DND-41 (cell line): ENCODE results near the gene NRIP1.

ENCODE experiments used
- ATAC-seq: fragments of 200-7000 bp; cut with Tn5 transposase; 3 replicates; pipeline ENCODE4 v1.9.1; 2021; ENCODE audit warnings: low read depth; ENCODE audit not compliant: insufficient read depth
- DNase-seq: peaks from one replicate; pipeline ENCODE4 v3.0.0-alpha.2; 2020
- H2AFZ ChIP-seq: 2 replicates; pipeline ENCODE4 v1.6.0; 2012; ENCODE audit warnings: low read depth, low read length
- H3K27ac ChIP-seq: 2 replicates; pipeline ENCODE4 v1.5.1; 2012; ENCODE audit warnings: low read length, inconsistent platforms
- H3K27me3 ChIP-seq: fragments of 200-600 bp; sonication (generic); 2 replicates; pipeline ENCODE4 v1.6.0; 2012; ENCODE audit warnings: low read length, mild to moderate bottlenecking, inconsistent platforms; ENCODE audit not compliant: insufficient read depth, poor library complexity
- H3K36me3 ChIP-seq: 2 replicates; pipeline ENCODE4 v1.5.1; 2012; ENCODE audit warnings: low read length, inconsistent platforms; ENCODE audit not compliant: insufficient read depth
- H3K4me1 ChIP-seq: 2 replicates; pipeline ENCODE4 v1.5.1; 2012; ENCODE audit warnings: mild to moderate bottlenecking, low read length; ENCODE audit not compliant: insufficient read depth
- H3K4me2 ChIP-seq: 2 replicates; pipeline ENCODE4 v1.6.0; 2012; ENCODE audit warnings: mild to moderate bottlenecking, moderate library complexity, low read length, inconsistent platforms; ENCODE audit not compliant: insufficient read depth
- H3K4me3 ChIP-seq, 2 experiments: fragments of 200-600 bp in 1 of 2; shearing (Covaris generic) in 1 of 2; 2 replicates each; pipeline ENCODE4 v1.5.1; 2012 to 2016; ENCODE audit warnings: inconsistent platforms in 2 of 2, low read length in 2 of 2, mild to moderate bottlenecking in 2 of 2, low read depth in 1 of 2, moderate library complexity in 1 of 2
- H3K79me2 ChIP-seq: 2 replicates; pipeline ENCODE4 v1.6.0; 2012; ENCODE audit warnings: low read length, inconsistent platforms; ENCODE audit not compliant: insufficient read depth
- H3K9ac ChIP-seq: 2 replicates; pipeline ENCODE4 v1.6.0; 2012; ENCODE audit warnings: low read depth, mild to moderate bottlenecking, inconsistent platforms, low read length, moderate library complexity
- H3K9me3 ChIP-seq: 2 replicates; pipeline ENCODE4 v1.5.1; 2012; ENCODE audit warnings: low read length, moderate library complexity, mild to moderate bottlenecking, inconsistent platforms; ENCODE audit not compliant: insufficient read depth, severe bottlenecking
- H4K20me1 ChIP-seq: 2 replicates; pipeline ENCODE4 v1.6.0; 2012; ENCODE audit warnings: low read length; ENCODE audit not compliant: insufficient read depth
- EZH2 ChIP-seq: IDR thresholded peaks from 3 replicates; pipeline ENCODE4 v1.6.1; 2012; ENCODE audit warnings: borderline replicate concordance, low read depth, mild to moderate bottlenecking, moderate library complexity, low read length, inconsistent platforms; ENCODE audit not compliant: severe bottlenecking
- TF ChIP-seq, protein P1 (sequence below): IDR thresholded peaks from 2 replicates; pipeline ENCODE4 v1.5.1; 2012; ENCODE audit warnings: borderline replicate concordance, low read length, moderate library complexity, mild to moderate bottlenecking; ENCODE audit not compliant: poor library complexity, severe bottlenecking; ENCODE audit errors: extremely low read depth

Gene NRIP1

DNA sequence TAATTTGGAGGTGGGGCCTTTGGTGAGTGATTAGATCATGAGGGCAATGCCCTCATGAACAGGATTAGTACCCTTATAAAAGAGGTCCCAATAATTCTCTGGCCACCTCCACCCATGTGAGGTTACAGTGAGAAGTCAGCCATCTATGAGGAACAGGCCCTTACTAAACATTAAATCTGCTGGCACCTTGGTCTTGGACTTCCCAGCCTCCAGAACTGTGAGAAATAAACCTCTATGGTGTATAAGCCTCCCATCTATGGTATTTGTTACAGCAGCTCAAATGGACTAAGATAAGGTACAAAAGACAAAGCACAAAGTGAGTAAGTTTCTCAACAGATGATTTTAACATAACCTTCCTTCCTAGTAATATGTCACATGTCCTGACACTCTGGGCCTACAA, 22.3 kb downstream of the NRIP1 start:
- ATAC-seq (no peak), DNase-seq (no peak)
- Histone ChIP-seq H2AFZ (no peak overlapping the region), H3K79me2 (peaks cover 85% of the 10 kb centered on the region), H4K20me1 (peaks cover 25% of the 10 kb centered on the region; the same call in 1 of the 2 replicates), H3K27me3 (no peaks in the 10 kb centered on the region), H3K9ac (no peak overlapping the region), H3K36me3 (peaks cover 13% of the 10 kb centered on the region), H3K4me1 (no peaks in the 10 kb centered on the region), H3K27ac (no peak overlapping the region), H3K4me2 (no peak overlapping the region), H3K4me3 (no peak overlapping the region), H3K9me3 (no peaks in the 10 kb centered on the region)
- TF ChIP-seq, protein P1, sequence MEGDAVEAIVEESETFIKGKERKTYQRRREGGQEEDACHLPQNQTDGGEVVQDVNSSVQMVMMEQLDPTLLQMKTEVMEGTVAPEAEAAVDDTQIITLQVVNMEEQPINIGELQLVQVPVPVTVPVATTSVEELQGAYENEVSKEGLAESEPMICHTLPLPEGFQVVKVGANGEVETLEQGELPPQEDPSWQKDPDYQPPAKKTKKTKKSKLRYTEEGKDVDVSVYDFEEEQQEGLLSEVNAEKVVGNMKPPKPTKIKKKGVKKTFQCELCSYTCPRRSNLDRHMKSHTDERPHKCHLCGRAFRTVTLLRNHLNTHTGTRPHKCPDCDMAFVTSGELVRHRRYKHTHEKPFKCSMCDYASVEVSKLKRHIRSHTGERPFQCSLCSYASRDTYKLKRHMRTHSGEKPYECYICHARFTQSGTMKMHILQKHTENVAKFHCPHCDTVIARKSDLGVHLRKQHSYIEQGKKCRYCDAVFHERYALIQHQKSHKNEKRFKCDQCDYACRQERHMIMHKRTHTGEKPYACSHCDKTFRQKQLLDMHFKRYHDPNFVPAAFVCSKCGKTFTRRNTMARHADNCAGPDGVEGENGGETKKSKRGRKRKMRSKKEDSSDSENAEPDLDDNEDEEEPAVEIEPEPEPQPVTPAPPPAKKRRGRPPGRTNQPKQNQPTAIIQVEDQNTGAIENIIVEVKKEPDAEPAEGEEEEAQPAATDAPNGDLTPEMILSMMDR, result no peak

DNA sequence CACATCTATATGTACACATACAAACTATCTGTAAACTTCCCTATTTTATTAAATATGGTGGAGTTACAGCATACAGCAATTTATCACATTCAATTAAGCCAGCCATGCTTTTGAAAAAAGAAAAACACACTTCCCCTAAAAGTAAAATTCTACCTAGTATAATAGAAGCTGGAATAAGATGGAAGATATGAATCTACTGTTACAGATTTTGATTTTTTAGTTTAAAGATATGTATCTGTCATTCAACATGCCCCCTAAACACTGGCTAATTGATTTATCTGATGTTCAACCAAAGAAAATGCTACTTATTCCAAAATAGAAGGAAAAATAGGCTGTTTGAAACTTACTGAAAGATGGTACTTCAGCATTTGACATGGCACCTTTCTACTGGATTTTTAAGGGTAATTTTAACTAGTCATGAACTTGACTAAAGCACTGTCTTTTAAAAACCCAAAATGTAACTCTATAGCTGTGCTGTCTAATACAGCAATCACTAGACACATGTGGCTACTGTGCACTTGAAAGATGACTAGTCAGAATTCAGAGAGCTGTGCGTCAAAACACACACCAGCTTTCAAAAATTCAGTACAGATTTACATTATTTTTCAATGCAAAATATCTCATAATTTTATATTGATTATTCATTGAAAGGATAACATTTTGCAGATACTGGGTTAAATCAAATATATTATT, 25.0 kb downstream of the NRIP1 start:
- Histone ChIP-seq H3K4me3 (no peak overlapping the region), H3K27ac (no peak overlapping the region), H3K9me3 (no peaks in the 10 kb centered on the region), H3K27me3 (no peaks in the 10 kb centered on the region), H3K4me2 (no peak overlapping the region), H3K79me2 (peaks cover 83% of the 10 kb centered on the region), H3K36me3 (peaks cover 13% of the 10 kb centered on the region), H3K4me1 (peaks cover 2% of the 10 kb centered on the region; the same call in 1 of the 2 replicates), H4K20me1 (peaks cover 16% of the 10 kb centered on the region; the same call in 1 of the 2 replicates), H2AFZ (no peak overlapping the region), H3K9ac (no peak overlapping the region)
- DNase-seq (no peak), ATAC-seq (no peak)
- TF ChIP-seq, protein P1, result no peak
- no peak for TF ChIP-seq EZH2

DNA sequence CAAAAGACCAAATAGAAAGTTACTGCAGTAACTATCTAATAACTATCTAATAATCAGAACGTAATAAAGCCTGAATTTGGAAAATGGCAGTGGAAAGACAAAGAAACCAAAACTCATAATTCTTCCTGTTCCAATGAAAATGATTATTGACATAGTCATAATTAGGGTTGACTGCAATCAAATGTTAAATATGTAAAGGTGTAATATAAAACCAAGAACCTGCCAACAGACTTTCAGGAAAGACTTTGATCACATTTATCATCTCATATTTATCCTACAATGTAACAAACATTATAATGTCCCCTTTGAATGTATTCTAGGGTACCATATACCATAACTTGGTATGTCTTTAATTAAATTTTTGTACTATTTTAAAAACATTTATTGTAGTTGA, 26.9 kb downstream of the NRIP1 start:
- ATAC-seq (no peak), DNase-seq (no peak)
- Histone ChIP-seq H2AFZ (no peak overlapping the region), H3K9ac (no peak overlapping the region), H3K4me3 (no peak overlapping the region), H3K36me3 (peaks cover 12% of the 10 kb centered on the region), H4K20me1 (peaks cover 10% of the 10 kb centered on the region; the same call in 1 of the 2 replicates), H3K4me1 (peaks cover 8% of the 10 kb centered on the region; the same call in 1 of the 2 replicates), H3K4me2 (no peak overlapping the region), H3K9me3 (no peaks in the 10 kb centered on the region), H3K27ac (no peak overlapping the region), H3K79me2 (peaks cover 84% of the 10 kb centered on the region), H3K27me3 (no peaks in the 10 kb centered on the region)
- TF ChIP-seq, protein P1, result no peak
- TF ChIP-seq EZH2, result no peak
